AG04449 (cell line): ENCODE results near the gene BANP.

Experiments
- CTCF ChIA-PET: fragments of 350-600 bp; formaldehyde crosslinking; extraction: SDS; loops from one replicate; lab custom pipeline; 2021; ENCODE audit warnings: antibody characterized with exemption; lab: Yijun Ruan, JAX
- POLR2A ChIA-PET: fragments of 400-600, 350-600 bp; formaldehyde crosslinking; extraction: SDS; loops from one replicate; lab custom pipeline; 2020; ENCODE audit warnings: antibody characterized with exemption, inconsistent platforms; lab: Yijun Ruan, JAX
- DNase-seq: peaks from one replicate; pipeline ENCODE4 v3.0.0-alpha.2; 2010; ENCODE audit warnings: low read depth, low spot score
- H3K4me3 ChIP-seq: 2 replicates; pipeline ENCODE4 v1.5.1; 2011; ENCODE audit warnings: low read depth, mild to moderate bottlenecking, control low read depth, low read length
- TF ChIP-seq, protein P1 (sequence below): IDR thresholded peaks from one replicate; pipeline ENCODE4 v1.5.1; 2011; ENCODE audit warnings: mild to moderate bottlenecking, moderate library complexity, low read length, control low read depth, inconsistent platforms; ENCODE audit not compliant: insufficient read depth; ENCODE audit errors: missing control alignments

BANP gene

DNA sequence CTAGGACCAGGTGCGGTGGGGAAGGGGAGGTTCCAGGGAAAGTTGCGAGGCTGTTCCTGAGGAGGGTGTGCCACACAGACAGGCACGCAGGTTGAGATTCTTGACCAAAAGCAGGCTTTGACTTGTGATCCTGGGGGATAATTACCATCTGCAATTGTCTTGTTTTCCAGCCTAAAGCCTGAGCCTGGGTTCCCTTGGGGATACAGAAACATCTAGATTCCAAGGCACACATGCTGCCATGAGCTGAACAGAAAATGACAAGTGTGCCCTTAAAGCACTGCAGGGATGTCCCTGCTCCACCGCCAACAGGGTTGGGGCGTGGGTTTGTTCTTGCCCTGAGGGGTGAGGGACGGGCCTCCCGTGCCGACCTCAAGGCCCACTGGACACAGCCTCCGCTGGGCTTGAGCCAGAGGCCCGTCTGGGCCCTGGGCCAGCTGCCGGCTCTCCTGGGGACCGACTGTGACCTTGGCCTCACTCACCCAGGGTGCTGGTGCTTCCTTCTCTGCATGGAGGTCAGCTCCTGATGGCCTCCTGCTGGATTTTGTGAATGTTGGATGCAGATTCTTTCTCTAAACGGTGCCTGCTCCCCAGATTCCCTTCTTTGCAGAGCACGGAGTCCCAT is 28.9 kb upstream of the BANP start:
- H3K4me3 ChIP-seq: no peak overlapping the region
- ChIA-PET CTCF (no interaction called here), POLR2A (no interaction called here)
- no peak for DNase-seq
- TF ChIP-seq, protein P1, sequence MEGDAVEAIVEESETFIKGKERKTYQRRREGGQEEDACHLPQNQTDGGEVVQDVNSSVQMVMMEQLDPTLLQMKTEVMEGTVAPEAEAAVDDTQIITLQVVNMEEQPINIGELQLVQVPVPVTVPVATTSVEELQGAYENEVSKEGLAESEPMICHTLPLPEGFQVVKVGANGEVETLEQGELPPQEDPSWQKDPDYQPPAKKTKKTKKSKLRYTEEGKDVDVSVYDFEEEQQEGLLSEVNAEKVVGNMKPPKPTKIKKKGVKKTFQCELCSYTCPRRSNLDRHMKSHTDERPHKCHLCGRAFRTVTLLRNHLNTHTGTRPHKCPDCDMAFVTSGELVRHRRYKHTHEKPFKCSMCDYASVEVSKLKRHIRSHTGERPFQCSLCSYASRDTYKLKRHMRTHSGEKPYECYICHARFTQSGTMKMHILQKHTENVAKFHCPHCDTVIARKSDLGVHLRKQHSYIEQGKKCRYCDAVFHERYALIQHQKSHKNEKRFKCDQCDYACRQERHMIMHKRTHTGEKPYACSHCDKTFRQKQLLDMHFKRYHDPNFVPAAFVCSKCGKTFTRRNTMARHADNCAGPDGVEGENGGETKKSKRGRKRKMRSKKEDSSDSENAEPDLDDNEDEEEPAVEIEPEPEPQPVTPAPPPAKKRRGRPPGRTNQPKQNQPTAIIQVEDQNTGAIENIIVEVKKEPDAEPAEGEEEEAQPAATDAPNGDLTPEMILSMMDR: no peak

DNA sequence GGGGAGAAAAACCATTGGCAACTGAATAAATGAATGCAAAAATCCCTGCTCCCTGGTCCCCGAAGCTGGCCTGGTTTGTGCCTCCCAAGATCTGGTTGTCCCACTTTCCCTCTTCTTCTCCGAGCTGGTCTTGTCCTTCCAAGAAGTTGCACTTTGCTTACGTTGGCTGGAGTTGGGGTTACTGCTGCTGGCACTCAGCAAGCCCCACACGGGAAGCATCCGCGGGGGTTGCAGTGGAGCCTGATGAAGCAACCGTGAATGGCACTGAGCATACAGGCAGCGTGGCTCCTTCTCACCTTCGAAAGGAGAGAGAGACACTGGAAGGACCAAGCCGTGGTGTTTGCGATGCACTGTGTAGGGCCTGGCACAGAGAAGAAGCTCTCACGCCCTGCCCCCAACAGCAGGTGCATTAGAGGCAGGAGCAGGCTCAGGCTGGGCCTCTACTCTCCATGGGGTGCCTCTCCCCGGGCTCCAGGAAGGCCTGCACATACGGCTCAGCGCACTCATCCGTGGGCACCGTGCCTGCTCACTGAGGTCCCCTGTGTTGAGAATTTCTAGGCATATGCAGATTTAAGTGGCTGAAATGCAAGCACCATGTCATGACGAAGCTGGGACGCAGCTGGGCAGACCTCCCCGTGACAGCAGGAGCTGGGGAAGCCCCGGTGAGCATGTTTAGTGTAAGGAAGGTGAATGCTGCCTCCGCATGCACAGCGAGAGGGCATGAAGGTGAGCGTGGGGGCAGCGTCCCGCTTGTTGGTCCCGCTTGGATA is 27.0 kb upstream of the BANP start:
- TF ChIP-seq, protein P1: no peak
- no peak overlapping the region for H3K4me3 ChIP-seq
- DNase-seq: no peak
- CTCF ChIA-PET: interaction anchor here (1.0 kb wide), 1 partner anchor 72 kb away, joined by 4 read pairs; no protein-coding TSS in a partner anchor
- POLR2A ChIA-PET: no interaction called here

DNA sequence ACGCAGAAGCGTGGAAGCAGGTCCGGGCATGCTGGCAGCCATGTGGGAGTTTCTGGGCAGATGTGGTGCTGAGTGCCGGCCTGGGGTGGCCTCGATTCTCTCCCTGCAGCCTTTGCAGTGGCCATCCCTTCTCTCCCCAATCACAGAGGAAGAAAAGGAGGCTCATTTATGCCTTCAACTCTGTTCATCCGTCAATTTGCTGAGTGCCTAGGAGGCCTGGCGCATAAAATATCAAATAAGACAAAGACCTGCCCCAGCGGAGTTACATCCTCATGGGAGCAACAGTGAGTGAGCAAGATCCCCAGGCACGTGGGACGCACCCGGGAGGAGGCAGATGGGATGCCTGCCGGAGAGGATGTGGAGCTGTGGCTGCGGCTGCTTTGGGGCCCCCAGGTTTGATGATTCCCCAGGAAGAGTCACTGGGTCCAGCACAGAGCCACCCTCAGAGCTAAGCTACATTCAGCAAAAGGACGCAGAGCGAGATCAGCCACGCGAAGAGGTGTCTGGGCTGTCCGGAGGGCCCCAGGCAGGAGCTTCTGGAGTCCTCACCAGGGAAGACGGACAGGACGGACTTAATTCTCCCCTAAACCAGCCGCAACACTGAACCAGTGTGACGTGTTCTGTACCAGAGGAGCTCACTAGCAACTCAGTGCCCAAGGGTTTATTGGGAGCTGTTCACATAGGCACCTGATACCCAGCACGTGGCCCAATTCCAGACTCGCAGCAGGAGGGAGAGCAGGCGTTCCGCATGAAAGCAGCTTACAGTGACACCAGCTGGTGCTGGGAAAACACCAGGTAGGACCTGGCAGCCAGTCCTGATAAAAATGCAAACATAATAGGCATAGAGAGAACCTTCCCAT is 26.2 kb upstream of the BANP start:
- TF ChIP-seq, protein P1: no peak
- DNase-seq: no peak
- ChIA-PET CTCF (interaction anchor here (1.0 to 1.2 kb wide), 3 partner anchors 15 to 73 kb away, joined by 3 to 4 read pairs (median 3); no protein-coding TSS in a partner anchor), POLR2A (no interaction called here)
- H3K4me3 ChIP-seq: no peak overlapping the region

DNA sequence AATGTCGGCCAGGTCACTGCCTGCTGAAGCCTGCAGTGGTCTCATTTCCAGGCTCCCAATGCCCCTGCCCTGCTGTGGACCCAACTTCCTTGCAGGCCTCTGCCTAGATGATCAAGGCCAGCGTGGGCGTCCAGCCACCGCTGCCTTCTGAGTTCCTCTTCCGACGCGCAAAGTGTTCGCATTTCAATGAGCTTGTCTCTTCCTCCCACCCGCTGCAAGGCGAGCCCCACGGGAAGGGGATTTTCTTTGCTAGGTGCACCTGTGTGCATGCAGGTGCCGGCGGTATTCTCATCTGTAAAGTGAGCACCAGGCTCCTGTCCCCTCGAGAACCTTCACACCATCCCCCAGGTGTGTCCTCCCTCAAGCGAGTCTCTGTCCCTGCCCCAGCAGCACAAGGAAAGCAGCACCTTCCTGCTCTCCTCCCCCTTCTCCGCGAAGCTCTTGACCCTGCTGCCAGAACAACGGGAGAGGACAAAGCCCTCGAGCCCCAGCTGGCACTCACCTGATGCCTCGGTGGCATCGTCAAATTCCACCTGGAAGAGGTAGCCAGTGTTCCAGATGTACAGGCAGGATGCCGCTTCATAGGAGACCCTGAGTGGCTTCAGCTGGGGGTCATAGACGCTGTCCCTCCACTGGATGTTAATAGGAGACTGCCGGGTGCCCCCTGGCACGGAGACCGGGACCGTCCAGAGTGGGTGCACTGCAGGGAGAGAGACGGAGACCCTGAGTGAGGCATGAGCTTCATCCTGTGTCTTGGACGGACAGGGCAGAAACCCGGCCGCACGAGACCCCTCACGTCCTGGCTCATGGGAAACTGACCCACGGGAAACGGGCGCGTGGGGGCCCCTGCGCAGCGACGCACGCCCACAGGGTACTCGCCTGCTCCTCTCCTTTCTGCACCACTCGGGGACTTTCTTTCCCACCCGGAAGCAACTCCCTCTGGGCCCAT is 24.7 kb upstream of the BANP start:
- ChIA-PET CTCF (interaction anchor here (1.2 kb wide), 1 partner anchor 55 kb away, joined by 3 read pairs; no protein-coding TSS in a partner anchor), POLR2A (no interaction called here)
- H3K4me3 ChIP-seq: no peak overlapping the region
- TF ChIP-seq, protein P1: no peak
- no peak for DNase-seq

- ChIA-PET POLR2A (no interaction called here), CTCF (interaction anchor here (0.7 kb wide), 1 partner anchor 8 kb away, joined by 3 read pairs; no protein-coding TSS in a partner anchor)
- no peak overlapping the region for H3K4me3 ChIP-seq
- TF ChIP-seq, protein P1: no peak
- no peak for DNase-seq
Observed at GRCh38 chr16:87927195-87927562, 24.1 kb upstream of the BANP start.
